Measurements from ENCODE around the gene KDM4B.

KDM4B gene

DNA sequence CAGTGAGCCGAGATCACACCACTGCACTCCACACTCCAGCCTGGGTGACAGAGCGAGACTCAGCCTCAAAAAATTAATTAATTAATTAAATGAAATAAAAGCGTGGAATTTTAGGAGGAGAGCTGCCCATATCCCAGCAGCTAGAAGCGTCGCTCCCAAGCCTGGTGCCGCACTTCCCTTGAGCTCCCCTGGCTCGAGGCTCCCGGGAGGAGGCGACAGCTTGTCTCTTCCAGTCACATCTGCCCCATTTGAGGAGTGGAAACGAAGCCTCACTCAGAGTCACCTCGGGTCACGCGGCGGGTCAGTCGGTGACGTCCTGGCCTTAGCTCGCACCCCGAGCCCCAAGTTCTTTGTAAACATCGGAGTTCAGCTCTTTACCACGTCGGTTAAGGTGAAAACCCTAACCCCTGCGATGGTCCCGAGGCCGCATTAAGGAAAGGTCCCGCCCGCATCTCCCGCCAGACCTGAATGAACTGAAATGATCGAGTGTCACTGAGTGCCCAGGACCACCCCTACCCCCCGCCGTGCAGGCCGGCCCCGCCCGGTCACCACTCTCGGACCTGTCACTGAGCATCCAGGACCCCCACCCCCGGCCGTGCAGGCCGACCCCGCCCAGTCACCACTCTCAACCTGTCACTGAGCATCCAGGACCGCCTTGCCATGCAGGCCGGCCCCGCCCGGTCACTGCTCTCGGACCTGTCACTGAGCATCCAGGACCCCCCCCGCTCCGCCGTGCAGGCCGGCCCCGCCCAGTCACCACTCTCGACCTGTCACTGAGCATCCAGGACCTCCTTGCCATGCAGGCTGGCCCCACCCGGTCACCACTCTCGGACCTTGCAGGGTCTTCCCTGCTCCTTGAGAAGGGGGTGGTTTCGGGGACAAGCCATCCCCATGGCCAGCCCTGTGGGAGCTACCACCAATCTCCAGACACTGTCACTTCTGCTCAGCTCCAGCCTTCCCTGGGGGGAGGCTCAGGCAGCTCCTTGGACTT, 176.9 kb downstream of the KDM4B start:
- no peak for DNase-seq (ENCODE audit: low read depth in 1 of 2, low spot score in 1 of 2)

DNA sequence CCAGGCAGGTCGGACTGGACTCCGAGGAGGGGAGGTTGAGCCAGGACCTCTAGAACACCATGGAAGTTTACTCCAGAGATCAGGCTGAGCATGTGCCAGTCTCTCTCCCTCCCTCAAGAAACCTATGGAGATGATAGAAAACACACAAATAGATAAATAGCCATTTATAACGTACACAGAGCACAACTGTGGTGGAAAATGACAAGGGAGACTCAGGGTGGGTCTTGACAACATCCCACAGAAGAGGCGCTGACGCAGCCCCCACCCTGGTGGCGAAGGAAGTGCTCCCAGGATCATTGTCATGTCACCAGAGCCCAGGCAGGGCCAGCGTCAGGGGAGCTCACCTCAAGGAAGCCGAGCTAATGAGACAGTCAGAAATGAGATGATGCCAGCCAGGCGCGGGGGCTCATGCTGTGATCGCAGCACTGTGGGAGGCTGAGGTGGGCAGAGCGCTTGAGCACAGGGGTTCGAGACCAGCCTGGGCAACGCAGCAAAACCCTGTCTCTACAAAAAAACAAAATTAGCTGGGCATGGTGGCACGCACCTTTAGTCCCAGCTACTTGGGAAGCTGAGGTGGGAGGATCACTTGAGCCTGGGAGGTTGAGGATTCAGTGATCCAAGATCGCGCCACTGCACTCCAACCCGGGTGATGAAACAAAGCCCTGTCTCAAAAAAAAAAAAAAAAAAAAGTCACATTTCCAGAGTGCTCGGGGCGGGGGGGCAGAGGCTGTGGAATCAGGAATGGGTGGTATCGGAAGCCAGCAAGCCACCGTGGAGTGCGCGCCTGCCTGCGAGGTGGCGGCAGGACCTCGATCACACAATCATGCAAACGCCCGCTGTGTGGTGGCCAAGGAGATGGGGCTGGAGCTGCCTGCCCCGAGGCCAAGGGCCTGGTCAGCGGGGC, 178.4 kb downstream of the KDM4B start:
- TF ChIP-seq, protein P1, sequence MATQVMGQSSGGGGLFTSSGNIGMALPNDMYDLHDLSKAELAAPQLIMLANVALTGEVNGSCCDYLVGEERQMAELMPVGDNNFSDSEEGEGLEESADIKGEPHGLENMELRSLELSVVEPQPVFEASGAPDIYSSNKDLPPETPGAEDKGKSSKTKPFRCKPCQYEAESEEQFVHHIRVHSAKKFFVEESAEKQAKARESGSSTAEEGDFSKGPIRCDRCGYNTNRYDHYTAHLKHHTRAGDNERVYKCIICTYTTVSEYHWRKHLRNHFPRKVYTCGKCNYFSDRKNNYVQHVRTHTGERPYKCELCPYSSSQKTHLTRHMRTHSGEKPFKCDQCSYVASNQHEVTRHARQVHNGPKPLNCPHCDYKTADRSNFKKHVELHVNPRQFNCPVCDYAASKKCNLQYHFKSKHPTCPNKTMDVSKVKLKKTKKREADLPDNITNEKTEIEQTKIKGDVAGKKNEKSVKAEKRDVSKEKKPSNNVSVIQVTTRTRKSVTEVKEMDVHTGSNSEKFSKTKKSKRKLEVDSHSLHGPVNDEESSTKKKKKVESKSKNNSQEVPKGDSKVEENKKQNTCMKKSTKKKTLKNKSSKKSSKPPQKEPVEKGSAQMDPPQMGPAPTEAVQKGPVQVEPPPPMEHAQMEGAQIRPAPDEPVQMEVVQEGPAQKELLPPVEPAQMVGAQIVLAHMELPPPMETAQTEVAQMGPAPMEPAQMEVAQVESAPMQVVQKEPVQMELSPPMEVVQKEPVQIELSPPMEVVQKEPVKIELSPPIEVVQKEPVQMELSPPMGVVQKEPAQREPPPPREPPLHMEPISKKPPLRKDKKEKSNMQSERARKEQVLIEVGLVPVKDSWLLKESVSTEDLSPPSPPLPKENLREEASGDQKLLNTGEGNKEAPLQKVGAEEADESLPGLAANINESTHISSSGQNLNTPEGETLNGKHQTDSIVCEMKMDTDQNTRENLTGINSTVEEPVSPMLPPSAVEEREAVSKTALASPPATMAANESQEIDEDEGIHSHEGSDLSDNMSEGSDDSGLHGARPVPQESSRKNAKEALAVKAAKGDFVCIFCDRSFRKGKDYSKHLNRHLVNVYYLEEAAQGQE (IDR thresholded peaks at IDR 0.05; ENCODE audit: insufficient replicate concordance, low read depth) = no peak
- TF ChIP-seq, protein P2, sequence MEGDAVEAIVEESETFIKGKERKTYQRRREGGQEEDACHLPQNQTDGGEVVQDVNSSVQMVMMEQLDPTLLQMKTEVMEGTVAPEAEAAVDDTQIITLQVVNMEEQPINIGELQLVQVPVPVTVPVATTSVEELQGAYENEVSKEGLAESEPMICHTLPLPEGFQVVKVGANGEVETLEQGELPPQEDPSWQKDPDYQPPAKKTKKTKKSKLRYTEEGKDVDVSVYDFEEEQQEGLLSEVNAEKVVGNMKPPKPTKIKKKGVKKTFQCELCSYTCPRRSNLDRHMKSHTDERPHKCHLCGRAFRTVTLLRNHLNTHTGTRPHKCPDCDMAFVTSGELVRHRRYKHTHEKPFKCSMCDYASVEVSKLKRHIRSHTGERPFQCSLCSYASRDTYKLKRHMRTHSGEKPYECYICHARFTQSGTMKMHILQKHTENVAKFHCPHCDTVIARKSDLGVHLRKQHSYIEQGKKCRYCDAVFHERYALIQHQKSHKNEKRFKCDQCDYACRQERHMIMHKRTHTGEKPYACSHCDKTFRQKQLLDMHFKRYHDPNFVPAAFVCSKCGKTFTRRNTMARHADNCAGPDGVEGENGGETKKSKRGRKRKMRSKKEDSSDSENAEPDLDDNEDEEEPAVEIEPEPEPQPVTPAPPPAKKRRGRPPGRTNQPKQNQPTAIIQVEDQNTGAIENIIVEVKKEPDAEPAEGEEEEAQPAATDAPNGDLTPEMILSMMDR (IDR thresholded peaks at IDR 0.05; ENCODE audit: insufficient read depth, low read length) = no peak
- TF ChIP-seq POLR2AphosphoS5 (IDR thresholded peaks at IDR 0.05; ENCODE audit: low read depth) = no peak
- no peak for TF ChIP-seq SPI1 (IDR thresholded peaks at IDR 0.05; ENCODE audit: borderline replicate concordance, low read depth)
- TF ChIP-seq GABPA (IDR thresholded peaks at IDR 0.05; ENCODE audit: low read depth) = no peak
- no peak for DNase-seq (ENCODE audit: low read depth in 1 of 2, low spot score in 1 of 2)
- no peak overlapping the region for H3K27ac ChIP-seq (replicated peaks)
- H3K4me3 ChIP-seq (replicated peaks; ENCODE audit: insufficient read depth, low read length) = no peak overlapping the region
- H3K27me3 ChIP-seq (ENCODE audit: insufficient read depth, poor library complexity, severe bottlenecking) = no peaks in the 10 kb centered on the region

More for the DNA sequence above, 176.9 kb downstream of the KDM4B start:
- H3K27me3 ChIP-seq (ENCODE audit: insufficient read depth, poor library complexity, severe bottlenecking) = no peaks in the 10 kb centered on the region
- H3K4me3 ChIP-seq (replicated peaks; ENCODE audit: insufficient read depth, low read length) = no peak overlapping the region
- TF ChIP-seq, protein P1 (IDR thresholded peaks at IDR 0.05; ENCODE audit: insufficient replicate concordance, low read depth) = no peak
- TF ChIP-seq, protein P2 (IDR thresholded peaks at IDR 0.05; ENCODE audit: insufficient read depth, low read length) = no peak
- TF ChIP-seq POLR2AphosphoS5 (IDR thresholded peaks at IDR 0.05; ENCODE audit: low read depth) (no peak), GABPA (IDR thresholded peaks at IDR 0.05; ENCODE audit: low read depth) (no peak), SPI1 (IDR thresholded peaks at IDR 0.05; ENCODE audit: borderline replicate concordance, low read depth) (no peak)
- H3K27ac ChIP-seq (replicated peaks) = no peak overlapping the region

DNA sequence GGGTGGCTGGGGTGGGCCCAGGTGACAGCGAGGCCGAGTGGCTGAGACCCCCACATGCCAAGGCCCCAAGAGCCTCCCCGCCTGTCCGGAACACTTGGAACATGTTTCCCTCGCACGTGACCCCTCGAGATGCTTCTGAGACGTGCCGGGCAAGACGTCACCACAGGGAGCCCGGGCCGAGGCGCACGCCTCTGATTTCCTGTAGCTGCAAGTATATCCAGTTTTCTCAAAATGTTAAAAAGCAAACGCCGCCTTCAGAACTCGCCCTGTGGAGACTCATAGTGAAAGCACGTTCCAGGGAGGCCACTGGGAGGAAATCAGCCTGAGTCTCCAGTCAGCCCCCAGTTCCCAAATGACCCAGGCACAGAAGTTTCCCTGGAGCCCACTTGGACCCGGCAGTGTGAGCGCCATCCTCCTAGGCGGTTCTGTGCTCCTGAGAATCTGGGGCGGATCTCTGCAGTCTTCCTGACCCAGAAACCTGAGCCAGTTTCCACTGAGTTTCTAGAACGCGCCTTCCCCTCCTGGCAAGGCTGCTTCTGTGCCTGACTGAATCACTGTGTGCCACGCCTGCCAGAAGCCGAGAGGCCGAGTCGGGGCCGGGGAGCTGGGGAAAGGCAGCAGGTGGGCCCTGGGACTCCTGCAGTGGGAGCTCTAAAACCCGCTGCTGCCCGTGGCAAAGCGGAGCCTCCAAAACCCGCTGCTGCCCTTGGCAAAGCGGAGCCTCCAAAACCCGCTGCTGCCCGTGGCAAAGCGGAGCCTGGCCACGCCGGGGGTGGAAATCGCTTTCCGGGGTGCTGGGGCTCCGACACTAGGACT, 179.3 kb downstream of the KDM4B start:
- TF ChIP-seq SPI1 (IDR thresholded peaks at IDR 0.05; ENCODE audit: borderline replicate concordance, low read depth) = no peak
- TF ChIP-seq, protein P2 (IDR thresholded peaks at IDR 0.05; ENCODE audit: insufficient read depth, low read length) = no peak
- no peak for TF ChIP-seq GABPA (IDR thresholded peaks at IDR 0.05; ENCODE audit: low read depth)
- TF ChIP-seq, protein P1 (IDR thresholded peaks at IDR 0.05; ENCODE audit: insufficient replicate concordance, low read depth) = no peak
- no peak for TF ChIP-seq POLR2AphosphoS5 (IDR thresholded peaks at IDR 0.05; ENCODE audit: low read depth)
- no peak overlapping the region for H3K27ac ChIP-seq (replicated peaks)
- DNase-seq (ENCODE audit: low read depth in 1 of 2, low spot score in 1 of 2) = no peak
- H3K4me3 ChIP-seq (replicated peaks; ENCODE audit: insufficient read depth, low read length) = no peak overlapping the region
- no peaks in the 10 kb centered on the region for H3K27me3 ChIP-seq (ENCODE audit: insufficient read depth, poor library complexity, severe bottlenecking)
